Mesendoderm (in vitro differentiated cells): ENCODE results near the gene BTD.
"Not testable (repeated sequence)": the region's sequence is repeated elsewhere in the genome, so short reads cannot be mapped to it uniquely, and the experiment has no call there.

Experiments used
- DNase-seq: peaks from one replicate; pipeline ENCODE4 v3.0.0; 2013
- H2AK5ac ChIP-seq: 2 replicates; pipeline ENCODE4 v1.6.1; 2013; ENCODE audit warnings: low read length, inconsistent platforms
- H2BK120ac ChIP-seq: 2 replicates; pipeline ENCODE4 v1.6.1; 2013; ENCODE audit warnings: low read depth, mild to moderate bottlenecking, low read length, moderate library complexity, mixed read lengths
- H2BK15ac ChIP-seq: replicated peaks from 2 replicates; pipeline ENCODE4 v1.6.1; 2013; ENCODE audit warnings: low read depth, mild to moderate bottlenecking, moderate library complexity
- H2BK5ac ChIP-seq: 2 replicates; pipeline ENCODE4 v1.6.1; 2013; ENCODE audit warnings: low read length, inconsistent platforms
- H3K18ac ChIP-seq: 2 replicates; pipeline ENCODE4 v1.6.1; 2013; ENCODE audit warnings: mild to moderate bottlenecking, low read length, mixed read lengths
- H3K23ac ChIP-seq: one replicate; pipeline ENCODE4 v1.6.1; 2013; ENCODE audit warnings: low read length
- H3K27ac ChIP-seq: 2 replicates; pipeline ENCODE4 v1.5.1; 2013; ENCODE audit warnings: low read depth, mild to moderate bottlenecking, inconsistent platforms, low read length, moderate library complexity
- H3K27me3 ChIP-seq: 2 replicates; pipeline ENCODE4 v1.6.1; 2013; ENCODE audit warnings: low read length, control low read depth, mild to moderate bottlenecking, inconsistent platforms; ENCODE audit not compliant: insufficient read depth, poor library complexity
- H3K36me3 ChIP-seq: 2 replicates; pipeline ENCODE4 v1.6.1; 2013; ENCODE audit warnings: low read length, inconsistent platforms; ENCODE audit not compliant: control insufficient read depth, insufficient read depth
- H3K4ac ChIP-seq: one replicate; pipeline ENCODE4 v1.6.1; 2013; ENCODE audit warnings: low read depth, mild to moderate bottlenecking, low read length, moderate library complexity
- H3K4me1 ChIP-seq: 2 replicates; pipeline ENCODE4 v1.6.1; 2013; ENCODE audit warnings: low read depth, low read length, inconsistent platforms; ENCODE audit not compliant: control insufficient read depth
- H3K4me2 ChIP-seq: 2 replicates; pipeline ENCODE4 v1.6.1; 2013; ENCODE audit warnings: low read length
- H3K4me3 ChIP-seq: 2 replicates; pipeline ENCODE4 v1.5.1; 2013; ENCODE audit warnings: mild to moderate bottlenecking, low read length
- H3K56ac ChIP-seq: one replicate; pipeline ENCODE4 v1.6.1; 2013; ENCODE audit warnings: low read length
- H3K79me1 ChIP-seq: 2 replicates; pipeline ENCODE4 v1.6.1; 2013; ENCODE audit warnings: low read length, inconsistent platforms
- H3K79me2 ChIP-seq: 2 replicates; pipeline ENCODE4 v1.6.1; 2013; ENCODE audit warnings: mild to moderate bottlenecking, low read length; ENCODE audit not compliant: control insufficient read depth, insufficient read depth
- H3K9ac ChIP-seq: 2 replicates; pipeline ENCODE4 v1.6.1; 2013; ENCODE audit warnings: low read length, inconsistent platforms
- H4K5ac ChIP-seq: one replicate; pipeline ENCODE4 v1.6.1; 2013; ENCODE audit warnings: low read length
- H4K8ac ChIP-seq: one replicate; pipeline ENCODE4 v1.6.1; 2013; ENCODE audit warnings: low read depth, mild to moderate bottlenecking, control low read depth, low read length, moderate library complexity
- WGBS: extraction: QIAGEN DNeasy Blood & Tissue Kit; methylation state at CpG from one replicate; pipeline ENCODE4 v1.1.7; 2013; ENCODE audit warnings: low lambda C conversion rate, missing lambda C conversion rate; ENCODE audit not compliant: insufficient coverage; ENCODE audit errors: extremely low coverage; 5-methylcytosine and 5-hydroxymethylcytosine counted together

BTD gene

GRCh38 chr3:15591928-15592327 is 9.6 kb upstream of the BTD start:
- no peak overlapping the region for H3K9ac ChIP-seq
- no peak overlapping the region for H2BK15ac ChIP-seq
- no peaks in the 10 kb centered on the region for H3K4me1 ChIP-seq
- no peak overlapping the region for H3K56ac ChIP-seq
- H2BK120ac ChIP-seq: no peak overlapping the region
- no peak overlapping the region for H3K4ac ChIP-seq
- no peaks in the 10 kb centered on the region for H3K79me2 ChIP-seq
- no peak overlapping the region for H2BK5ac ChIP-seq
- H2AK5ac ChIP-seq: no peak overlapping the region
- no peak overlapping the region for H3K4me2 ChIP-seq
- no peaks in the 10 kb centered on the region for H3K79me1 ChIP-seq
- H3K18ac ChIP-seq: no peak overlapping the region
- no peak overlapping the region for H3K4me3 ChIP-seq
- no peak overlapping the region for H4K5ac ChIP-seq
- no peak for DNase-seq
- H4K8ac ChIP-seq: no peak overlapping the region
- H3K27me3 ChIP-seq: no peaks in the 10 kb centered on the region
- H3K36me3 ChIP-seq: no peaks in the 10 kb centered on the region
- H3K23ac ChIP-seq: no peak overlapping the region
- H3K27ac ChIP-seq: no peak overlapping the region
- WGBS: 98% methylated on average over 9 of the region's 21 CpGs

DNA sequence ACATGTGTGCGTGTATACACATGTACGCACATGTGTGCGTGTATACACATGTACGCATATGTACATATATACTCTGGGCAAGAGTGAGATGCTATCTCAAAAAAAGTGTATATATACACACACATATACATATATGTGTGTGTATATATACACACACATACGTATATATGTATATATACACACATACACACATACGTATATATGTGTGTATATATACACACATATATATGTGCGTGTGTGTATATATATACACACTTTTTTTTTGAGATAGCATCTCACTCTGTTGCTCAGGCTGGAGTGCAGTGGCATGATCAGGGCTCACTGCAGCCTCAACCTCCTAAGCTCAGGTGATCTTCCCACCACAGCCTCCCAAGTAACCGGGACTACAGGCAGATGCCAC is 8.6 kb upstream of the BTD start:
- Histone ChIP-seq H3K27ac (no peak overlapping the region), H3K79me1 (no peaks in the 10 kb centered on the region), H3K4ac (no peak overlapping the region), H3K27me3 (no peaks in the 10 kb centered on the region), H3K56ac (no peak overlapping the region), H3K23ac (no peak overlapping the region), H2AK5ac (no peak overlapping the region), H3K79me2 (no peaks in the 10 kb centered on the region), H2BK5ac (no peak overlapping the region), H3K36me3 (no peaks in the 10 kb centered on the region), H3K18ac (no peak overlapping the region), H3K4me1 (no peaks in the 10 kb centered on the region), H3K9ac (no peak overlapping the region), H2BK15ac (no peak overlapping the region), H4K5ac (no peak overlapping the region), H2BK120ac (no peak overlapping the region), H3K4me2 (no peak overlapping the region), H3K4me3 (no peak overlapping the region), H4K8ac (no peak overlapping the region)
- DNase-seq: no peak
- WGBS: no CpG with 5 or more reads among the region's 8 CpGs

- Histone ChIP-seq H3K4me3 (no peak overlapping the region), H3K36me3 (peaks cover 1% of the 10 kb centered on the region)
Measured at GRCh38 chr3:15595955-15596354, 5.6 kb upstream of the BTD start.

DNA sequence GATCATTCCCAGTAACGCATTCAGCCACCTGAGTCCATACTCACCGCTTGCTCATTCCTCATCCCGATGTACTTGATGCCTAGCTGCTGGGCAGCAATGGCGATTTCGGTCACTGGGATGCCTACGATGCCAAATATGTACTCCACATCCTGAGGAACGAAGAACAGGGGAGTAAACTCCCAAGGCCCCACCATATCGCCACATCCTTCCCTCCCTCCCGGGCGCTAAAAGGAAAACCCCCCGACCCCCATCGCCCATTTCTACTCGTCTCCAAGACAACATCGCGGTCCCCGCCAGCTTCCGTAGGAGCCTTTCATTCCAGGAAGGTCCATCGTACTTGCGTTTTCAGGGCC is 523 bp upstream of the BTD start:
- peak overlapping the region; percentile 91 for H3K56ac ChIP-seq
- H3K4me3 ChIP-seq: peak overlapping the region; percentile 80
- no peaks in the 10 kb centered on the region for H3K27me3 ChIP-seq
- H3K36me3 ChIP-seq: peaks cover 1% of the 10 kb centered on the region
- peak overlapping the region; percentile 21 for H3K4me2 ChIP-seq
- H3K23ac ChIP-seq: no peak overlapping the region
- H4K8ac ChIP-seq: no peak overlapping the region
- peak overlapping the region; percentile 85 for H3K9ac ChIP-seq
- peaks cover 6% of the 10 kb centered on the region for H3K79me2 ChIP-seq
- no peaks in the 10 kb centered on the region for H3K4me1 ChIP-seq
- H2BK15ac ChIP-seq: no peak overlapping the region
- H2BK120ac ChIP-seq: no peak overlapping the region
- no peak overlapping the region for H4K5ac ChIP-seq
- no peak overlapping the region for H3K27ac ChIP-seq
- H2AK5ac ChIP-seq: no peak overlapping the region
- H2BK5ac ChIP-seq: no peak overlapping the region
- no peak overlapping the region for H3K18ac ChIP-seq
- no CpG with 5 or more reads among the region's 19 CpGs for WGBS
- H3K79me1 ChIP-seq: peaks cover 11% of the 10 kb centered on the region
- no peak for DNase-seq
- H3K4ac ChIP-seq: no peak overlapping the region

More at GRCh38 chr3:15595955-15596354, 5.6 kb upstream of the BTD start:
- Histone ChIP-seq H3K4ac (no peak overlapping the region), H2AK5ac (no peak overlapping the region), H4K5ac (no peak overlapping the region), H3K23ac (no peak overlapping the region), H3K4me2 (no peak overlapping the region), H3K79me1 (peaks cover 10% of the 10 kb centered on the region), H3K4me1 (no peaks in the 10 kb centered on the region), H3K18ac (no peak overlapping the region), H3K56ac (no peak overlapping the region), H2BK120ac (no peak overlapping the region), H2BK5ac (no peak overlapping the region), H4K8ac (no peak overlapping the region), H3K27ac (no peak overlapping the region), H3K27me3 (no peaks in the 10 kb centered on the region), H3K79me2 (peaks cover 6% of the 10 kb centered on the region), H2BK15ac (no peak overlapping the region), H3K9ac (no peak overlapping the region)
- no peak for DNase-seq
- WGBS: no CpG with 5 or more reads among the region's 2 CpGs

DNA sequence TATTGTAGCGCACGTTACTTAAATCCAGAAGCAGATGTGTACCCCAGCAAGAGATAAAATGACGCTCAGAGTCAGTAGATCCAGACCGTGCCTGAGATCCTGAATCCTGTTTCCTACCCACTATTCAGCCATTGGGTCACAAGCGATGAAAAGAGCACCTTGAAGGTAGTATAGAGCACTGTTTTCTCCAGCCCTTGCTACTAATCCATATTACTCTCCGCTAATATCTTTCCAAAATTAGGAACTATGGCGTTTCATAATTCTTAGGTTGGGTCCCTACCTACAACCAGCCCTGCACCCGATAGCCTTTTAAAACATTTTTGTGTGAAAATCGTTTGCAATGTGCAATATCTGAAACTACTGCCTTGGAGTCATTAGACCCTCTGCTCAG is 596 bp downstream of the BTD start:
- Histone ChIP-seq H3K79me2 (peaks cover 6% of the 10 kb centered on the region), H2BK120ac (no peak overlapping the region), H3K4me2 (peak overlapping the region; percentile 51), H2BK5ac (peak overlapping the region; percentile 27), H3K27ac (peak overlapping the region; percentile 91), H3K79me1 (peaks cover 11% of the 10 kb centered on the region), H3K36me3 (peaks cover 1% of the 10 kb centered on the region), H4K5ac (no peak overlapping the region), H3K23ac (no peak overlapping the region), H3K4me1 (no peaks in the 10 kb centered on the region), H2BK15ac (no peak overlapping the region), H2AK5ac (no peak overlapping the region), H3K56ac (peak overlapping the region; percentile 96), H3K4ac (no peak overlapping the region), H3K27me3 (no peaks in the 10 kb centered on the region), H4K8ac (peak overlapping the region; percentile 93), H3K18ac (peak overlapping the region; percentile 13), H3K4me3 (peak overlapping the region; percentile 85), H3K9ac (peak overlapping the region; percentile 95)
- DNase-seq: no peak
- WGBS: no CpG with 5 or more reads among the region's 9 CpGs

- not testable (repeated sequence) for H2BK5ac ChIP-seq, H4K8ac ChIP-seq, H2AK5ac ChIP-seq, H3K56ac ChIP-seq, H3K4ac ChIP-seq, DNase-seq, H3K4me3 ChIP-seq, H3K27me3 ChIP-seq, H3K27ac ChIP-seq, H3K36me3 ChIP-seq, H4K5ac ChIP-seq, H2BK15ac ChIP-seq, H3K4me1 ChIP-seq, H2BK120ac ChIP-seq, H3K79me2 ChIP-seq, H3K9ac ChIP-seq, H3K18ac ChIP-seq, H3K23ac ChIP-seq
- Histone ChIP-seq H3K4me2 (peak overlapping the region; percentile 51), H3K79me1 (peaks cover 11% of the 10 kb centered on the region)
- no CpG with 5 or more reads among the region's 3 CpGs for whole genome bisulfite sequencing
Measured at GRCh38 chr3:15602816-15603215, 1.3 kb downstream of the BTD start.
